Measurements from ENCODE around the gene MAP7.

Gene MAP7

DNA sequence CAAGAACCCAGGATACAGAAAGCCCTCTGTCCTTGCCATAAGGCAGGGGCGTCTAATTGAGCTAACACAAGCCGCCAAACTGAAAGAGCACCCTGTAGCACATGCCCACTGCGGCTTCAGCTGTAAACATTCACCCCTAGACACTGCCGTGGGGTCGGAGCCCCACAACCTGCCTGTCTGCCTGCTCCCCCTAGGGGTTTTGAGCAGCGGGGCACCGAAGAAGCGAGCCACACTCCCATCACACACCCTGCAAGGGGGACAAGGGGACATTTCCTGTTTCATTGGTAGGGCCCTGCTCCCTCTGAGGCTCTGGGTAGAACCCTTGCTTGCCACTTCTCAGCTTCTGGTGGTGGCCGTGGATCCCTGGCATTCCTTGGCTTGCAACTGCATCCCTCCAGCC lies 215.4 kb downstream of the MAP7 start:
- DNase-seq (ENCODE audit: low read depth) = no peak
- peak; percentile 6 for TF ChIP-seq CTCF (IDR thresholded peaks at IDR 0.05; ENCODE audit: control insufficient read depth, insufficient read depth, low read depth, low read length, missing control alignments)
- no peak overlapping the region for H3K4me3 ChIP-seq (ENCODE audit: control insufficient read depth, low read depth, low read length)

GRCh38 chr6:136334465-136334846 lies 215.8 kb downstream of the MAP7 start:
- DNase-seq (ENCODE audit: low read depth) = no peak
- H3K4me3 ChIP-seq (ENCODE audit: control insufficient read depth, low read depth, low read length) = no peak overlapping the region
- TF ChIP-seq CTCF (IDR thresholded peaks at IDR 0.05; ENCODE audit: control insufficient read depth, insufficient read depth, low read depth, low read length, missing control alignments) = no peak

DNA sequence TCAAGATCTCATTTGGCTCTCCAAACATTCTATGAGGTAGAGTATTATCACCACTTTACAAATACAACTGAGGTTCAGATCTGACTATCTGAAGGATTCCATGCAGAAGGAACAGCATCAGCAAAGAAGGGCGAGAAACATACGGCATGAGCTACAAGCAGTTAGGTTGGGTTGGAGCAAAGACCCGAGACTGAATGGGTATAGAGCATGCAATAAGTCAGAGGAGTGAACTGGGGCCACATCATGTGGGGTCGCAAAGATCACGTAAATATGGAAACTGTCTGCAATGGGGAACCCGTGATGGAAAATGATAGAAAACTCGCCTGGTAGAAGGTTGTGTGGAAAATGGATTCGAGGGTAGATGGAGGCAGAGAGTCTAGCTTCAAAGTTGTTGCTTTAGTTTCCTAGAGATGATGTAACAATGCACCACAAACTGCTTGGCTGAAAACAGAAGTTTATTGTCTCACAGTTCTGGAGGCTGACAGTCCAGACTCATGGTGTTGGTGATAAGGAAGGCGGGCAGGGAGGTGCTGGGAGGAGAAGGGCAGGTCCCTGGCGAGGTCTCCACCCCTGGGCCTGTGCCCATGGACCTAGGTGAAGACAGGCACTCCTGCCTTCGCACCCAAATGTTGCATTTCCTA lies 216.3 kb downstream of the MAP7 start:
- no peak overlapping the region for H3K4me3 ChIP-seq (ENCODE audit: control insufficient read depth, low read depth, low read length)
- no peak for DNase-seq (ENCODE audit: low read depth)
- no peak for TF ChIP-seq CTCF (IDR thresholded peaks at IDR 0.05; ENCODE audit: control insufficient read depth, insufficient read depth, low read depth, low read length, missing control alignments)

GRCh38 chr6:136331461-136331860 lies 218.8 kb downstream of the MAP7 start:
- TF ChIP-seq CTCF (IDR thresholded peaks at IDR 0.05; ENCODE audit: control insufficient read depth, insufficient read depth, low read depth, low read length, missing control alignments) = no peak
- DNase-seq (ENCODE audit: low read depth) = no peak
- H3K4me3 ChIP-seq (ENCODE audit: control insufficient read depth, low read depth, low read length) = no peak overlapping the region

DNA sequence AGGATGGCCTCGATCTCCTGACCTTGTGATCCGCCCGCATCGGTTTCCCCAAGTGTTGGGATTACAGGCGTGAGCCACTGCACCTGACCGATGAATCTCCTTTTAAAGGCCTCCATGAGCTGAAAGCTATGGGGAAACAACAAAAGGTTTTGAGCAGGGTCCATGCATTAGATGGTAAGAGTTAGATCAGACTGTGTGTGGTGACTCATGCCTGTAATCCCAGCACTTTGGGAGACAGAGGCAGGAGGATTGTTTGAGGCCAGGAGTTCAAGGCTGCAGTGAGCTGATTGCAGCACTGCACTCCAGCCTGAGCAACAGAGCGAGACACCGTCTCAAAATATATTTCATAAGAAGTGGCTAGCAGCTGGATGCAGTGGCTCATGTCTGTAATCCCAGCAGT lies 219.6 kb downstream of the MAP7 start:
- DNase-seq (ENCODE audit: low read depth) = no peak
- no peak overlapping the region for H3K4me3 ChIP-seq (ENCODE audit: control insufficient read depth, low read depth, low read length)
- no peak for TF ChIP-seq CTCF (IDR thresholded peaks at IDR 0.05; ENCODE audit: control insufficient read depth, insufficient read depth, low read depth, low read length, missing control alignments)

GRCh38 chr6:136326038-136326553 lies 224.1 kb downstream of the MAP7 start:
- TF ChIP-seq CTCF (IDR thresholded peaks at IDR 0.05; ENCODE audit: control insufficient read depth, insufficient read depth, low read depth, low read length, missing control alignments) = no peak
- H3K4me3 ChIP-seq (ENCODE audit: control insufficient read depth, low read depth, low read length) = no peak overlapping the region
- DNase-seq (ENCODE audit: low read depth) = no peak

All from AG09309 (cell line).